Activated T-cell treated with anti-CD3 and anti-CD28 coated beads, Interleukin-2, amount 50 U/mL, for 24 hours (primary cell): ENCODE results near the gene DAB2IP.
"Not testable (repeated sequence)": the region's sequence is repeated elsewhere in the genome, so short reads cannot be mapped to it uniquely, and the experiment has no call there.

ENCODE experiments used
- DNase-seq: peaks from one replicate; pipeline ENCODE4 v3.0.0-alpha.2; 2020
- H3K27ac Mint-ChIP-seq: 2 replicates; pipeline ENCODE4 v1.8.0; 2020; ENCODE audit warnings: mild to moderate bottlenecking, mixed read lengths
- H3K27me3 Mint-ChIP-seq: 2 replicates; pipeline ENCODE4 v1.8.0; 2020; ENCODE audit warnings: mixed read lengths
- H3K36me3 Mint-ChIP-seq: 2 replicates; pipeline ENCODE4 v1.8.0; 2020; ENCODE audit warnings: low read depth, mixed read lengths
- H3K4me1 Mint-ChIP-seq: 2 replicates; pipeline ENCODE4 v1.8.0; 2020; ENCODE audit warnings: low read depth, mixed read lengths
- H3K4me3 Mint-ChIP-seq: 2 replicates; pipeline ENCODE4 v1.8.0; 2020; ENCODE audit warnings: mild to moderate bottlenecking, moderate library complexity, mixed read lengths
- H3K9me3 Mint-ChIP-seq: 2 replicates; pipeline ENCODE4 v1.8.0; 2020; ENCODE audit warnings: mixed read lengths

Gene DAB2IP

DNA sequence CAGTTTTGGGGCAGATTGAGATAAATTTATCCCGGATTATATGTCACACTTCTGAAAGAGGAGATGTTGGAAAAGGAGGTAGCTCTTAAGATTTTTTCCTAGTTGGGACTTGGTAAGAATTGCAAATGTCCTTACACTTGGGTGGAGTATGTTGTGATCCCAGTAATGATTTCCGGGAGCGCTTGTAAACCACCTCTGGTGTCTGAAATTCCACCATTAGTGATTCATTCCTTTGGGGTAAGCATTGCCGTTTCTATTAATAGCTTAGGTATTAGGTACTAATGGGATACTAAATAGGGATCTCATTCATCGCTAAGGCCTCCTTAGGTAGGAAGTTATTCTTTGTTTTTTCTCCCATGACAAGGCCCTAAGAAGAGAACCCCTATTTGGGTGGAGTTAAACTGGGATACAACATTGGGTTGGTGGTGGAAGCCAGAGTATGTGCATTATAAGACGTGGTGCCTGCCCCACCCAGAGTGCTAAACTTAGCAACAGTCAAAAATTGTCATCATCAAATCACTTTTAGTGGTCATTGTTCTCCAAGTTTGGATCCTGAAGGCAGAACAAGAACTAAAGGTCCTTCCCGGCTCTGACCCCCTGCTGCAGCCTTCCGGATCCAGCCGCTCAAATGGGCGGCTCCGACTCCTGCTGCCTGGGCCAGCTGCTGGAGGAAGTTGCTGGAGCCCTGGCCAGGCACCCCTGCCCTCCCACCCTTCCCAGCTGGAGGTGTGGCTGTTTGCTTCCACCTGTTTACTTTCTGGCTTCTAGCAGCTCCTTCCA lies 31.7 kb upstream of the DAB2IP start:
- no peaks in the 10 kb centered on the region for H3K36me3 Mint-ChIP-seq
- peaks cover 22% of the 10 kb centered on the region for H3K27me3 Mint-ChIP-seq
- H3K4me3 Mint-ChIP-seq = no peak overlapping the region
- H3K9me3 Mint-ChIP-seq = no peaks in the 10 kb centered on the region
- no peaks in the 10 kb centered on the region for H3K4me1 Mint-ChIP-seq
- no peak for DNase-seq
- H3K27ac Mint-ChIP-seq = no peak overlapping the region

DNA sequence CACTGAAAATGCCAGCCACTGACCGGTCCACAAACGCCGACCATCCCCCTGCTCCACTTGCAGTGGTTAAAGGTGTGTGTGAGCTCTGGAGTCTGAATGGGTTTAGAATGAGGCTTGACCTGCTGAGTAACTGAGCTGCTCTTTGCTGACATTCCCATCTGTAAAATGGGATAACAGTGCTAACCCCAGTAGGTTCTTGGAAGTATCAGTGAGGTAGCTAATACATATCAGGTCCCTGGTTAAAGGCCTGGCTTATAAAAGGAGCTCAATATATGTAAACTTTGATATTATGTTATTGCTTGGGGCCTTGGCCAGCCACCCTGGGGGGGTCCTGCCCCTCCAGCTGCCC lies 31.1 kb upstream of the DAB2IP start:
- Mint-ChIP-seq H3K36me3 (no peaks in the 10 kb centered on the region), H3K4me3 (no peak overlapping the region), H3K4me1 (no peaks in the 10 kb centered on the region), H3K27ac (no peak overlapping the region), H3K27me3 (peaks cover 19% of the 10 kb centered on the region), H3K9me3 (no peaks in the 10 kb centered on the region)
- DNase-seq = no peak

DNA sequence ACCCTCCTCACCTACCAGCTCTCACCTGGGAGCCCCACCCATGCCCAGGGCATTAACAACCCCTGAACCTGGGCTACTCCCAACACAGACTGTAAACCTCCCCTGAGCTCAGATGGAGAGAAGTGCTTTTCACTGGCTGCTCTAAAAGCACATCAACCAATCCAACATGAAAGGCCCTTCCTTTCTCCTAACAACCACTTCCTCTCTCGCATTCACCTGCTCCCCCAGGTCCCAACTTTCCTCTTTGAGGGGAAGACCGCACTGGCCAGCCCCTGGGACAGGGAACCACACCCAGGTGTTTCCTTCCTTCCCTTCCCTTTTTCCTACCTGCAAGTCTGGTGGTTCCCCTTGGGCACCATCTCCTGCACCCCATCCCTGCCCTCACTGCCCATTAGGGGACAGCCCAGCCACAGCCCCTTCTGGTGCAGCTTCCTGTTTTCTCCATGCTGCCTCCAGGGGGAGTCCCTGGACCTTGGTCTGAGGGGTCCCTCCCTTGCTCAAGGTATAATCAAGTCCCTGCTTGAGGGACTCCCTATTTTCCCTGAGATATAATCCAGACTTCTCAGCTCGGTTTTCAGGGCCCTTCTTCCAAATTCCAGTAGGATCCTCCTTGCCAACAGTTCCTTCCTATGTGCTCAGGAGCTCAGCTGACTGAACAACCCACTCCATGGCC lies 30.5 kb upstream of the DAB2IP start:
- Mint-ChIP-seq H3K4me3 (no peak overlapping the region), H3K27me3 (peaks cover 18% of the 10 kb centered on the region), H3K9me3 (no peaks in the 10 kb centered on the region), H3K27ac (no peak overlapping the region), H3K36me3 (no peaks in the 10 kb centered on the region), H3K4me1 (no peaks in the 10 kb centered on the region)
- no peak for DNase-seq

DNA sequence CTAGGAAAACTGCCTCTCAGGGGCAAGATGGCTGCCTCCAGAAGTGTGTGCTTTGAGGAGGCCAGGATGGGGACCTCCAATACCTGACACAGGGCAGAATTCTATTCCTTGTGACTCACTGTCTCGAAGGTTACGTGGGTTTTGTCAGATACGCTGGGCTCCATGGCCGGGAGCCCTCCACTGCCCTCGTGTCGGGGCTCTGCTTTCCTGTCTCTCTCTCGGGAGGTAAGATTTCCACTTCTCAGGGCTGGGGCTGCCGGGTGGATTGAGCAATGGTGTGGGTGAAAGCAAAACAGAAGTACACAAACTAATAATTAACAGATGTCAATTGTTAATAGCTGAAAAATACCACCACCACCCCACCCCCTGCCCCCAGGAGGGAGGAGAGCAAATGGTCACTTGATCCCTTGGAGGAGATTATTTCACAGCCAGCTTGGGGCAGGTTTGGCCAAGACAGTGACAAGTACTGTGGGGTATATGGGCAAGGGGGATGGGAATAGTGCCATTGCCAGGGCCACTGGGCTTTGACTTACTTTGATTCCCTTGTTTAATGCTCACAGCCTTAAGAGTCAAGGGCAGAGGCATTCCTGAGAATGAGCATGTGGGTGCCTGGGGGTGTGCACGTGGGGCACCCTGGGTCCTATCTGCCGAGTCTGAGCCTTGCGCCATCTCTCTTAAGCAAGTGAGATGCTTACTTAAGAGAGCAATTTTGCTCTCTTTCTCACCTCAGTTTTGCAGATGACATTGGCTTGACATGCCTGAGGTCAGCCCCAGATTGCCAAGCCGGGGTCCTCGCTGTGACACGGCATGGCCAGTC lies 28.8 kb upstream of the DAB2IP start:
- no peaks in the 10 kb centered on the region for H3K36me3 Mint-ChIP-seq
- no peak overlapping the region for H3K27ac Mint-ChIP-seq
- no peaks in the 10 kb centered on the region for H3K4me1 Mint-ChIP-seq
- peaks cover 13% of the 10 kb centered on the region for H3K27me3 Mint-ChIP-seq
- DNase-seq = no peak
- no peaks in the 10 kb centered on the region for H3K9me3 Mint-ChIP-seq
- H3K4me3 Mint-ChIP-seq = no peak overlapping the region

DNA sequence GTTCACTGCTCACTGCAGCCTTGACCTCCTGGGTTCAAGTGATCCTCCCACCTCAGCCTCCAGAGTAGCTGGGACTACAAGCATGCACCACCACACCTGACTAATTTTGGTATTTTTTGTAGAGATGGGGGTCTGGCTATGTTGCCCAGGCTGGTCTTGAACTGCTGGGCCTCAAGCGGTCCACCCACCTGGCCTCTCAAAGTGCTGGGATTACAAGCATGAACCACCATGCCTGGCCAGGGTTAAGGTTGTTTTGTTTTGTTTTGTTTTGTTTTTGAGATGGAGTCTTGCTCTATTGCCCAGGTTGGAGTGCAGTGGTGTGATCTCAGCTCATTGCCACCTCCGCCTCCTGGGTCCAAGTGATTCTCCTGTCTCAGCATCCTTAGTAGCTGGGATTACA lies 28.0 kb upstream of the DAB2IP start:
- not testable (repeated sequence) for H3K4me1 Mint-ChIP-seq, H3K4me3 Mint-ChIP-seq, H3K27ac Mint-ChIP-seq, H3K9me3 Mint-ChIP-seq, H3K36me3 Mint-ChIP-seq, DNase-seq
- peaks cover 16% of the 10 kb centered on the region for H3K27me3 Mint-ChIP-seq

DNA sequence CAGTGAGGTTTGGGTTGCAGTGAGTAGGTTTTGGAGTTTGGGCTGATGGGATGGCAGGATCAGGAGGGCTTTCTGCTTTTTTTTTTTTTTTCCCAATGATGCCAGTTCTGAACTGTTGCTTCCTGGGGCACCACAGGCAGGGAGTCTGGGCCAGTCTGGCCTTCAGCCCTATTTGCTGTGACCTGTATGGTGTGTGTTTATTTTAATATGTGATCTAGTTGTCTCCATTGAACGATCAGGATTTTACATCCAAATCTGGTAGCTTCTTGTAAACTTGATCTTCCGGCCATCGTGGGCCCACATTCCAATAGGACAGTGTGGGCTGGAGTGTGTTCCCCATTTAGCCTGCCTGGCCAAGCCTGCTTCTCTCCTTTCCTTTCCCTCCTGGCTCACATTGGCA lies 25.8 kb upstream of the DAB2IP start:
- Mint-ChIP-seq H3K36me3 (no peaks in the 10 kb centered on the region), H3K27ac (no peak overlapping the region), H3K9me3 (no peaks in the 10 kb centered on the region), H3K4me3 (no peak overlapping the region), H3K27me3 (peaks cover 24% of the 10 kb centered on the region), H3K4me1 (no peaks in the 10 kb centered on the region)
- DNase-seq = no peak

DNA sequence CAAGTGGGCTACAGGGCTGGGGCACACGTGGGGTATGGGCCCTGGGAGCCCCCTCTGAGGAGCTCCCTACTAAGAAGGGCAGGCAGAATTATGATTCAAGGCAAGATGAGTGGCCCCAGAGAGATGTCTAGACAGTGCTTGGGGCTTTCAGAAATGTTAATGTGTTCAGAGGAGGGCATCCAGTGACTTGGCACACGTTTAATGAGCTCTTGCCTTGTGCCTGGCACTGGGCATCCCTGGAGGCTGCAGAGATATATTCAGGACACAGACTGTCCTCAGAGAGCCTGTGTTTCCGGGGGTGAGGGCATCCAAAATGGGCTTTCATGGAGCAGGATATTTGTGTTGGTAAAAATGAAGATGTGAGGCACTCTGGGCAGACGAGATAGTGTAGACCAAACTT lies 25.4 kb upstream of the DAB2IP start:
- no peaks in the 10 kb centered on the region for H3K9me3 Mint-ChIP-seq

DNA sequence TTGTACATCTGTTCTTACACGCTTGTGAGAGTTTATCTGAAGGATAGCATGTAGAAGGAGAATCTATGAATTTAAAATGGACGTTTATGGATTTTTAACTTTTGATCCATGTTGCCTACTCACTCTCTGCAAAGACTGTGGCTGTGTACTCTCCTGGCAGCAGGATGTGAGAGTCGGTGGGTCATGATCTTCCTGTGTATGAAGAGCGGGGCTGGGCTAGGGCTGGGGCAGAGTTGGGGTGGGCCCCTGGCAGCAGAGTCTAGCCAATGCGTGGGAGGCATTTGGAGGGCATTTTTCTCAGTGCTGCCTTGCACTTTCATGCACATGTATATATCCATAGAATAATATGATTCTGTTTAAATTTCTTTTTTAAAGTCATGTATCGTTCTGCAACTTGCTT lies 24.0 kb upstream of the DAB2IP start:
- Mint-ChIP-seq H3K4me1 (no peaks in the 10 kb centered on the region), H3K36me3 (no peaks in the 10 kb centered on the region), H3K27ac (no peak overlapping the region), H3K4me3 (no peak overlapping the region), H3K27me3 (peaks cover 25% of the 10 kb centered on the region), H3K9me3 (no peaks in the 10 kb centered on the region)
- DNase-seq = no peak

More for the DNA sequence above, 25.4 kb upstream of the DAB2IP start:
- peaks cover 26% of the 10 kb centered on the region for H3K27me3 Mint-ChIP-seq
- H3K4me1 Mint-ChIP-seq = no peaks in the 10 kb centered on the region
- no peak overlapping the region for H3K27ac Mint-ChIP-seq
- DNase-seq = no peak
- H3K36me3 Mint-ChIP-seq = no peaks in the 10 kb centered on the region
- H3K4me3 Mint-ChIP-seq = no peak overlapping the region

DNA sequence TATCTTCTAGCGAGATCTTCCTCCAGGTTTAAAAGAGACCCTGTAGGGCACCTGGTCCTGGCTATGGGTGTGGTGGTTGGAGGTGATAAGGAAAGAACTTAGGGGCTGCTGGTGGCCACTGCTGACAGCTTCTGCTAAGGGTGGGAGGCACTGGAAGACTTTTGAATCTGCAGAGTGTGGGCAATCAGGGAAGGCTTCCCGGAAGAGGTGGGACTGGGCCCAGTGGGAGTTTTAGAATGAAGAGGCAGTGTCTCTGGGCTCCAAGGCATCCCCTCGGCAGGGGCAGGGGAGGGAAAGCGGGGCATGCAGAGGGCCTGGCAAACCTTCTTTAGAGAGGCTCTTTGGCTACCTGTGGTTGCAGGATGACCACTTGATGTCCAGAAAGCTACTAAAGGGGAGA lies 23.0 kb upstream of the DAB2IP start:
- Mint-ChIP-seq H3K4me3 (no peak overlapping the region), H3K27me3 (peaks cover 25% of the 10 kb centered on the region), H3K27ac (no peak overlapping the region), H3K4me1 (no peaks in the 10 kb centered on the region), H3K36me3 (no peaks in the 10 kb centered on the region), H3K9me3 (no peaks in the 10 kb centered on the region)
- no peak for DNase-seq

DNA sequence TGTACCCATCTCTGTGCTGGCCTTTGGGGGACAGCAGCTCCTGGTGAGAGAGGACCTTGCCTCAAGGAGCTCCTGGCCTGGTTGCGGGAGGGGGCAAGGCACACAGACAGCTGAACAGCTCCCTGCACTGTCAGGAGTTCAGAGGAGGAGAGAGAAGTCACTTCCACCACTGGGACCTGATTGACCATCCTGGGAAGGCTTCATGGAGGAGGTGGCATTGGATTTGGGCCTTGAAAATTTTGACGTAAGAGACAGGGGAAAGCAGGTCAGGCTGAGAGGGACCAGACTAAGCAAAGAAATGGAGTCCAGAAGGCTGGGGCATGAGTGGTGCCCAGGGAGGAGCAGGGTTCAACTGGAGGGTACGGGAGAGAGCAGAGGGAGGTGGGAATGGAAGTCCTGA lies 20.3 kb upstream of the DAB2IP start:
- no peaks in the 10 kb centered on the region for H3K9me3 Mint-ChIP-seq
- H3K36me3 Mint-ChIP-seq = no peaks in the 10 kb centered on the region
- H3K27ac Mint-ChIP-seq = no peak overlapping the region
- H3K4me3 Mint-ChIP-seq = no peak overlapping the region
- DNase-seq = no peak
- peaks cover 17% of the 10 kb centered on the region for H3K27me3 Mint-ChIP-seq
- peaks cover 5% of the 10 kb centered on the region for H3K4me1 Mint-ChIP-seq

DNA sequence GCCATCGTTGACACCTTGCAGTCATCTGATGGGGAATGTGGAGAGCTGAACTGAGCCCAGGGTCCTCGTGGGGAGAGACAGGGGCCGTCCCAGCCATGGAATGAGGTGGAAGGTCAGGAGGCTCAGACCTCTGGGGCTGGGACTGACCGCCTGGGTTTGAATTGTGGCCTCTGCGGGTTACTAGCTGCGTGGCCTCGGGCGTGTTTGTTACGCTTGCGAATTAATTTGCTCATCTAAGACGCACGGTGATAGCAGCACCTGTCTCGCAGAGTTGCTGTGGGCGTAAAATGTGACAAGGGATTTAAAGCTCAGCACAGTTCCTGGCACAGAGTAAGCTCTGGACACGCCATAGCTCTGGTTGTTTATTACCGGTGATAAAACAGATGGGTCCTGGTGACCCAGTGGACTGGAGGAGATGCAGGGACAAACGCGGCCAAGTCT lies 19.4 kb upstream of the DAB2IP start:
- H3K4me1 Mint-ChIP-seq = peaks cover 5% of the 10 kb centered on the region
- DNase-seq = no peak
- no peak overlapping the region for H3K27ac Mint-ChIP-seq
- no peaks in the 10 kb centered on the region for H3K36me3 Mint-ChIP-seq
- H3K27me3 Mint-ChIP-seq = peaks cover 17% of the 10 kb centered on the region
- no peak overlapping the region for H3K4me3 Mint-ChIP-seq
- H3K9me3 Mint-ChIP-seq = no peaks in the 10 kb centered on the region

DNA sequence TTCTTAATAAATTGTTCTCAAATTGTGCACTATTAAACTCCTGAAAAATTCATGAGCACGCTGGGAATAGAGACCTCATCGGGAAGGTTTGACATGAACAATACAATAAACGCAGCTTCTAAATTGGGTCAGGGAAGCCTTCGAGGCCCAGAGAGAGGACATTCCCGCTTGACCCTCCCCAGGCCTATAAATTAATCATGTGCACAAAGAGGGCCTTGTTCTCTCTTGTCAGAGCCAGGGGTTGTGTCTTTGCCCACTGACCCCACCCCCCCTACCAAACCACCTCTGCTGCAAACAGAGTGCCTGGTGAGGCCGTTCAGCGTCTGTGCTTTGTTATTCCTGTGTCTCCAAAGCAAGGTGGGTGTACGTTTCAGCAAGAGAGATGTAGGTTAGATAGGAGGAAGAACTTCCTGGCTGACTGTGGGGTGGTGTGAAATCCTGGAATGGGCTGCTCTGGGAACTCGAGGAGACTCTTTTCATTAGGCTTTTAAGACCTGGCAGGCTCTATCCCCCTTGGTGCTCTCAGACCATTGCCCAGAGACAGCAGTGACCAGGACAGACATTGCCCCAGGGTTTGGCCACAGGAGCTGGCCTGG lies 18.2 kb upstream of the DAB2IP start:
- Mint-ChIP-seq H3K36me3 (no peaks in the 10 kb centered on the region), H3K27me3 (peaks cover 19% of the 10 kb centered on the region), H3K4me1 (peaks cover 5% of the 10 kb centered on the region), H3K27ac (no peak overlapping the region), H3K4me3 (no peak overlapping the region), H3K9me3 (no peaks in the 10 kb centered on the region)
- DNase-seq = no peak

DNA sequence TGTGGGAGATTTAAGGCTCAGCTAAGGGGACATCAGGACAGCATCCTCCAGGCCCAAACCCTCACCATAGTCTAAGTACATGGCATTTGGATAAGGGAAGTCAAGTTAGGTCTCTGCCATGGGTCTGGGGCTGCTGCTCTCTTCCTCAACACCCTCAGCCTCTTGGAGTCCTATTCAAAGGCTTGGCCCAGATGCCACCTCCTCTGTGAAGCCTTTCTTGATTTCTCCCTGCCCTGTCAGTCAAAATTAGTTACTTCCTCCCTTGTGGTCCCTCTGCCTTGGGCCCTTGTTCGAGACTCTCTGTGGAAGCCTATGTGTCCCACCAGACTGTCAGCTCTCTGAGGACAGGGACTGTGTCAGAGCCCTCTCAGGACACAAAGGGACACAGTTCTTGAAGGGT lies 17.7 kb upstream of the DAB2IP start:
- H3K27me3 Mint-ChIP-seq = peaks cover 14% of the 10 kb centered on the region
- H3K9me3 Mint-ChIP-seq = no peaks in the 10 kb centered on the region
- peaks cover 5% of the 10 kb centered on the region for H3K4me1 Mint-ChIP-seq
- no peak for DNase-seq
- no peak overlapping the region for H3K27ac Mint-ChIP-seq
- no peak overlapping the region for H3K4me3 Mint-ChIP-seq
- H3K36me3 Mint-ChIP-seq = no peaks in the 10 kb centered on the region

DNA sequence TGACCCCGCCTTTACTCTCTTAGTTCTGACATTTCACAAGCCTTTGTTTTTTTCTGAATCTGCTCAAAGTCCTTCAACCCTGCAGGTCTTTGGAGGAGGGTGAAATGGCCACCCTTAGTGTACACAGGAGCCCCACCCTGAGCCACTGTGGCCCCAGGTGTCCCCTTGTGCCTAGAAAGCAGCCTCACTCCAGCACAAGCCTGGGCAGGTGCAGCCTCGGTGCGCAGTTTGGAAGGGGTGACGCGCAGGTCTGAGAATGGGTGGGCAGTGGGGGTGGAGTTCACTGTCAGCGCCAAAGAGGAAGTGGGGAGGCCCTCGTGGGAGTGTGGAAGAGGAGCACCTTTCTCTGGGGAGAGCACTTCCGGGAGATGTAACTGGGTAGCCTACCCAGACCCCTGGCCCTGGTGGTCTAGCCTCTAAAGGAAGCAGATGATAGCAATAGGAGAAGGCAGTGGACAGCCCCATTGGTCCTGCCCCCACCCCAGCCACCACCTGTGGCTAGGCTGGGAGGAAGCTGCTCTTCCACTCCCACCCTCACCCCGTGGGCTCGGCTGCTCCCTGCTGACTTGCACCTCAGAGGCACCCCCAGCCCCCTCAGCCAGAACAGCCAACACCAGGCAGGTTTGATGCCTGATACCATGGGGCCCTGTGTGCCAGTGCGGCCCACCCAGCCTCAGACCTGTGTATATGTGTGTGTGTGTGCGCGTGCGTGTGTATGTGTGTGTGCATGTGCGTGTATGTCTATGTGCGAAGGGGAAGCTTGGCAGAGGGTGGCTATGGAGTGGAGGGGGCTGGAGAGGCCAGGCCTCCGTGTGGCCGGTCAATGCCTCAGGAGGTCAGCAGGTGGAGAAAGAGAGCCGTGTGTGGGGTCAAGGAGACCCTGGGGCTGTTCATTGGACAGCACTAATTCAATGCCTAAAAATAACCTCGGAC lies 16.8 kb upstream of the DAB2IP start:
- Mint-ChIP-seq H3K4me1 (peaks cover 5% of the 10 kb centered on the region), H3K27me3 (peaks cover 11% of the 10 kb centered on the region), H3K36me3 (no peaks in the 10 kb centered on the region), H3K4me3 (no peak overlapping the region), H3K9me3 (no peaks in the 10 kb centered on the region), H3K27ac (peak overlapping the region; percentile 38)
- DNase-seq = no peak
